Tibial artery (tissue), 4 donors: ENCODE measurements around the gene POLR2C.
"Not testable (repeated sequence)": the region's sequence is repeated elsewhere in the genome, so short reads cannot be mapped to it uniquely, and the experiment has no call there.

Experiments
- DNase-seq, 2 donors: peaks; one replicate each; pipeline ENCODE4 v3.0.0-alpha.2; 2019
- H3K27ac ChIP-seq, 2 donors: fragments of 200-600 bp; sonication (generic) in 1 of 2; 1 replicate in 1 of 2; 2 replicates in 1 of 2; pipeline ENCODE4 v1.5.1; 2018 to 2019; ENCODE audit warnings: mild to moderate bottlenecking in 1 of 2
- H3K27me3 ChIP-seq, 2 donors: fragments of 200-600 bp; sonication (generic) in 1 of 2; one replicate each; pipeline versions ENCODE4 v1.5.1 to v1.6.0; 2016 to 2019
- H3K36me3 ChIP-seq, 3 donors: fragments of 200-600 bp; sonication (generic) in 2 of 3; one replicate each; pipeline ENCODE4 v1.5.1; 2016 to 2019; ENCODE audit warnings: mild to moderate bottlenecking in 2 of 3
- H3K4me1 ChIP-seq, 4 donors: fragments of 200-600 bp; sonication (generic) in 2 of 4; 1 replicate in 3 of 4; 2 replicates in 1 of 4; pipeline ENCODE4 v1.5.1; 2016 to 2019
- H3K4me3 ChIP-seq, 2 donors: fragments of 200-600 bp; sonication (generic) in 1 of 2; 1 replicate in 1 of 2; 2 replicates in 1 of 2; pipeline ENCODE4 v1.5.1; 2018 to 2019; ENCODE audit warnings: mild to moderate bottlenecking in 2 of 2
- H3K9me3 ChIP-seq, 3 donors: fragments of 200-600 bp; sonication (generic) in 1 of 3; one replicate each; pipeline ENCODE4 v1.5.1; 2016 to 2019
- CTCF ChIP-seq, 2 experiments: fragments of 200-600 bp in 1 of 2; fragments of 450-650 bp in 1 of 2; IDR thresholded peaks; one replicate each; pipeline ENCODE4 v1.5.1; 2017 to 2019; ENCODE audit warnings: antibody characterized with exemption in 2 of 2, mild to moderate bottlenecking in 1 of 2, moderate library complexity in 1 of 2
- intact Hi-C: fragments of 100-400 bp; cut with DNase I; formaldehyde crosslinking; loops from one replicate; pipeline ENCODE4 v1.15.0; 2023; ENCODE audit warnings: low total_unique reads

Gene POLR2C

GRCh38 chr16:57497121-57497520 is 34.6 kb downstream of the POLR2C start:
- Histone ChIP-seq H3K27ac (no peak overlapping the region), H3K36me3 (no peaks in the 10 kb centered on the region), H3K27me3 (no peaks in the 10 kb centered on the region), H3K9me3 (no peaks in the 10 kb centered on the region), H3K4me1 (no peaks in the 10 kb centered on the region), H3K4me3 (no peak overlapping the region)
- DNase-seq = no peak
- intact Hi-C loops = no loop called here
- TF ChIP-seq CTCF (IDR thresholded peaks at IDR 0.05) = no peak

GRCh38 chr16:57498031-57498430 is 35.6 kb downstream of the POLR2C start:
- TF ChIP-seq CTCF (IDR thresholded peaks at IDR 0.05) = no peak
- Histone ChIP-seq H3K36me3 (no peaks in the 10 kb centered on the region), H3K4me3 (no peak overlapping the region), H3K9me3 (no peaks in the 10 kb centered on the region), H3K4me1 (no peaks in the 10 kb centered on the region), H3K27ac (no peak overlapping the region), H3K27me3 (no peaks in the 10 kb centered on the region)
- DNase-seq = no peak
- intact Hi-C loops = no loop called here

- H3K27me3 ChIP-seq, DNase-seq, H3K4me3 ChIP-seq, H3K27ac ChIP-seq, H3K4me1 ChIP-seq, H3K36me3 ChIP-seq, H3K9me3 ChIP-seq, intact Hi-C loops: not testable (repeated sequence)
Observed at GRCh38 chr16:57499941-57500340, 37.5 kb downstream of the POLR2C start.

GRCh38 chr16:57500578-57501111 is 38.2 kb downstream of the POLR2C start:
- H3K27me3 ChIP-seq = no peaks in the 10 kb centered on the region
- no peak overlapping the region for H3K4me3 ChIP-seq
- DNase-seq = no peak
- no peak for TF ChIP-seq CTCF (IDR thresholded peaks at IDR 0.05)
- intact Hi-C loops = no loop called here
- no peak overlapping the region for H3K27ac ChIP-seq
- H3K9me3 ChIP-seq = no peaks in the 10 kb centered on the region
- no peaks in the 10 kb centered on the region for H3K36me3 ChIP-seq
- H3K4me1 ChIP-seq = no peaks in the 10 kb centered on the region

- Histone ChIP-seq H3K4me3 (no peak overlapping the region), H3K9me3 (no peaks in the 10 kb centered on the region), H3K27ac (no peak overlapping the region), H3K27me3 (peaks cover 0 to 2% of the 10 kb centered on the region in 2 donors), H3K36me3 (no peaks in the 10 kb centered on the region), H3K4me1 (no peaks in the 10 kb centered on the region)
- DNase-seq = no peak
- intact Hi-C loops = no loop called here
- TF ChIP-seq CTCF (IDR thresholded peaks at IDR 0.05) = no peak
Observed at GRCh38 chr16:57501492-57501891, 39.0 kb downstream of the POLR2C start.

- Histone ChIP-seq H3K4me3 (no peak overlapping the region), H3K9me3 (no peaks in the 10 kb centered on the region), H3K36me3 (no peaks in the 10 kb centered on the region), H3K27me3 (peaks cover 0 to 6% of the 10 kb centered on the region in 2 donors), H3K4me1 (no peaks in the 10 kb centered on the region), H3K27ac (no peak overlapping the region)
- intact Hi-C loops = no loop called here
- no peak for TF ChIP-seq CTCF (IDR thresholded peaks at IDR 0.05)
- no peak for DNase-seq
Observed at GRCh38 chr16:57502048-57502775, 39.7 kb downstream of the POLR2C start.
